ENCODE data around the gene OPCML.

DNA sequence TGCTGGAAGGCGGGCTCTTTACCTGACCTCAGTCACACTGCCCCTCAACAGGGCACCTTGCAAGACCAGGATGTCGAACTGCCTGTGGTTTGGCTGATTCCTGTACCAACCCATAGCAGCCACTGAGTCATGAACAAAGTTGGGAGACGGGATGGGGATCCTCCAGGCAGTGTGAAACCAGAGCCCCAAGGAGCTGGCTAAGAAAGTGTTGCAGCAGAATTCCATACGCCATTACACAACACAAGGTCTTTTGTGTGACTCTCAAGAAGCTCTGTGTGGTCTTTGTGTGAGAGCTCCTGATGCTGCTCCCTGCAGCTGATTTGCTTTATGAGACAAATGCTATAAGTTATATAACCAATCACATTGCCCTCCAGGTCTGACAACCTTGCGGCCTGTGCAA, 617.7 kb downstream of the OPCML start:
- no peak for TF ChIP-seq CTCF (conservative IDR thresholded peaks at IDR 0.05)
- TF ChIP-seq EZH2 (IDR thresholded peaks at IDR 0.05; ENCODE audit: low read depth) = no peak

All from PC-9 (cell line).